Keratinocyte (primary cell): ENCODE data around the gene IRF2BP2.

Experiments used
- EZH2 ChIP-seq: IDR thresholded peaks from one replicate; pipeline ENCODE4 v1.6.1; 2012; ENCODE audit warnings: inconsistent platforms, mild to moderate bottlenecking, low read length, moderate library complexity
- TF ChIP-seq, protein P1 (sequence below), 3 experiments: IDR thresholded peaks in 1 of 3; conservative IDR thresholded peaks in 1 of 3; optimal IDR thresholded peaks in 1 of 3; 2 replicates in 2 of 3; 3 replicates in 1 of 3; pipeline versions ENCODE3 to v1.5.1; 2011; ENCODE audit warnings: low read length in 3 of 3, mild to moderate bottlenecking in 3 of 3, moderate library complexity in 2 of 3, control low read depth in 1 of 3, inconsistent platforms in 1 of 3; ENCODE audit not compliant: insufficient read depth in 2 of 3; ENCODE audit errors: extremely low read depth in 1 of 3

DNA sequence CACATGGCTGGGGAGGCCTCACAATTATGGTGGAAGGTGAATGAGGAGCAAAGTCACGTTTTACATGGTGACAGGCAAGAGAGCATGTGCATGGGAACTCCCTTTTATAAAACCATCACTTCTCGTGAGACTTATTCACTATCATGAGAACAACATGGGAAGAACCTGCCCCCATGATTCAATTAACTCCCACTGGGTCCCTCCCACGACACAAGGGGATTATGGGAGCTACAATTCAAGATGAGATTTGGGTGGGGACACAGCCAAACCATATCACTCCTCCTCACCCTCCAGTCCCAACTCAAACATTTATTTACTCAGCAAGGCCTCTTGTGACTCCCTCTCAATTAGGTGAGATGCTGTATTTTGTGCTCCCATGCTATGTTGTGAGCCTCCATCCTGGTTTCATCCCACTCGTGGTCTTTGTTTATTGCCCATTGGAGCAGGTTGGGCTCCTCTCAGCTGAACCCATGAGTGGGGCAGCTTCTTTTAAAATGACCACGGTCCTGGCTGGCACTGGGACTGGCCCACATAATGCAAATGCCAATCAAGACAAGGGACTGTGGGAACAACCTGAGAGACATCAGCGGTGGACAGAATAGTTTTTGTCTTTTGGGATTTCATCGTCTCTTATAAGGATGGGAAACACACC, 28.8 kb downstream of the IRF2BP2 start:
- TF ChIP-seq, protein P1, sequence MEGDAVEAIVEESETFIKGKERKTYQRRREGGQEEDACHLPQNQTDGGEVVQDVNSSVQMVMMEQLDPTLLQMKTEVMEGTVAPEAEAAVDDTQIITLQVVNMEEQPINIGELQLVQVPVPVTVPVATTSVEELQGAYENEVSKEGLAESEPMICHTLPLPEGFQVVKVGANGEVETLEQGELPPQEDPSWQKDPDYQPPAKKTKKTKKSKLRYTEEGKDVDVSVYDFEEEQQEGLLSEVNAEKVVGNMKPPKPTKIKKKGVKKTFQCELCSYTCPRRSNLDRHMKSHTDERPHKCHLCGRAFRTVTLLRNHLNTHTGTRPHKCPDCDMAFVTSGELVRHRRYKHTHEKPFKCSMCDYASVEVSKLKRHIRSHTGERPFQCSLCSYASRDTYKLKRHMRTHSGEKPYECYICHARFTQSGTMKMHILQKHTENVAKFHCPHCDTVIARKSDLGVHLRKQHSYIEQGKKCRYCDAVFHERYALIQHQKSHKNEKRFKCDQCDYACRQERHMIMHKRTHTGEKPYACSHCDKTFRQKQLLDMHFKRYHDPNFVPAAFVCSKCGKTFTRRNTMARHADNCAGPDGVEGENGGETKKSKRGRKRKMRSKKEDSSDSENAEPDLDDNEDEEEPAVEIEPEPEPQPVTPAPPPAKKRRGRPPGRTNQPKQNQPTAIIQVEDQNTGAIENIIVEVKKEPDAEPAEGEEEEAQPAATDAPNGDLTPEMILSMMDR (optimal IDR thresholded peaks at IDR 0.05 in 1 of 3, IDR thresholded peaks at IDR 0.05 in 1 of 3, conservative IDR thresholded peaks at IDR 0.05 in 1 of 3; ENCODE audit: extremely low read depth in 1 of 3, insufficient read depth in 2 of 3, low read length in 3 of 3), result no peak
- TF ChIP-seq EZH2, result no peak
